SU-DHL-6 (cell line): ENCODE results near the gene TMC3.

ENCODE experiments used
- H2AFZ ChIP-seq: fragments of 200-600 bp; sonication (generic); 2 replicates; pipeline ENCODE4 v1.6.1; 2014; ENCODE audit warnings: low read depth, mild to moderate bottlenecking, moderate library complexity, mixed read lengths, antibody characterized with exemption, low read length; ENCODE audit not compliant: severe bottlenecking
- H3F3A ChIP-seq: fragments of 200-600 bp; shearing (Covaris generic); 2 replicates; pipeline ENCODE4 v1.6.0; 2016; ENCODE audit warnings: antibody characterized with exemption, mild to moderate bottlenecking; ENCODE audit not compliant: insufficient read depth
- H3K27ac ChIP-seq: fragments of 200-600 bp; sonication (generic); 2 replicates; pipeline ENCODE4 v1.5.1; 2016; ENCODE audit warnings: low read depth, mild to moderate bottlenecking, low read length, moderate library complexity, mixed read lengths
- H3K27me3 ChIP-seq: fragments of 200-600 bp; sonication (generic), shearing (Covaris generic); 2 replicates; pipeline ENCODE4 v1.6.0; 2014; ENCODE audit warnings: mild to moderate bottlenecking, low read length
- H3K36me3 ChIP-seq: fragments of 200-600 bp; sonication (generic); 2 replicates; pipeline ENCODE4 v1.6.1; 2014; ENCODE audit warnings: mild to moderate bottlenecking, low read length, mixed read lengths
- H3K4me2 ChIP-seq: fragments of 300-600, 200-600 bp; shearing (Covaris generic), sonication (generic); 2 replicates; pipeline ENCODE4 v1.6.0; 2014; ENCODE audit warnings: low read length, low read depth, mild to moderate bottlenecking; ENCODE audit not compliant: poor library complexity, severe bottlenecking
- H3K4me3 ChIP-seq: fragments of 200-600 bp; sonication (generic); 2 replicates; pipeline ENCODE4 v1.5.1; 2014; ENCODE audit warnings: antibody characterized with exemption, low read length, mild to moderate bottlenecking, mixed read lengths; ENCODE audit not compliant: insufficient read depth, poor library complexity, severe bottlenecking
- H3K79me2 ChIP-seq: fragments of 200-600 bp; sonication (generic); 2 replicates; pipeline ENCODE4 v1.6.1; 2014; ENCODE audit warnings: mild to moderate bottlenecking, low read length, moderate library complexity; ENCODE audit not compliant: insufficient read depth
- H3K9ac ChIP-seq: fragments of 200-600 bp; sonication (generic); 2 replicates; pipeline ENCODE4 v1.7.0; 2014; ENCODE audit warnings: mild to moderate bottlenecking, low read length
- H3K9me2 ChIP-seq: fragments of 200-600 bp; sonication (generic); replicated peaks from 2 replicates; pipeline ENCODE4 v1.6.1; 2014; ENCODE audit warnings: low read length; ENCODE audit not compliant: insufficient read depth
- H3K9me3 ChIP-seq: fragments of 200-600 bp; sonication (generic); 2 replicates; pipeline ENCODE4 v1.6.1; 2014; ENCODE audit warnings: low read length, mixed read lengths; ENCODE audit not compliant: insufficient read depth
- H4K20me1 ChIP-seq: fragments of 200-600 bp; sonication (generic); 2 replicates; pipeline ENCODE4 v1.6.1; 2014; ENCODE audit warnings: low read depth, mild to moderate bottlenecking, antibody characterized with exemption, low read length, moderate library complexity, mixed read lengths
- EZH2phosphoT487 ChIP-seq: fragments of 200-600 bp; sonication (generic), shearing (Covaris generic); conservative IDR thresholded peaks from 2 replicates; pipeline ENCODE4 v1.6.1; 2018; ENCODE audit warnings: mild to moderate bottlenecking, antibody characterized with exemption, low read length, moderate library complexity, mixed read lengths
- TF ChIP-seq, protein P1 (sequence below): fragments of 200-600 bp; sonication (generic); IDR thresholded peaks from one replicate; pipeline ENCODE4 v1.5.1; 2017; ENCODE audit warnings: antibody characterized with exemption, mild to moderate bottlenecking, low read length, moderate library complexity; ENCODE audit not compliant: insufficient read depth, poor library complexity, severe bottlenecking

Gene TMC3

DNA sequence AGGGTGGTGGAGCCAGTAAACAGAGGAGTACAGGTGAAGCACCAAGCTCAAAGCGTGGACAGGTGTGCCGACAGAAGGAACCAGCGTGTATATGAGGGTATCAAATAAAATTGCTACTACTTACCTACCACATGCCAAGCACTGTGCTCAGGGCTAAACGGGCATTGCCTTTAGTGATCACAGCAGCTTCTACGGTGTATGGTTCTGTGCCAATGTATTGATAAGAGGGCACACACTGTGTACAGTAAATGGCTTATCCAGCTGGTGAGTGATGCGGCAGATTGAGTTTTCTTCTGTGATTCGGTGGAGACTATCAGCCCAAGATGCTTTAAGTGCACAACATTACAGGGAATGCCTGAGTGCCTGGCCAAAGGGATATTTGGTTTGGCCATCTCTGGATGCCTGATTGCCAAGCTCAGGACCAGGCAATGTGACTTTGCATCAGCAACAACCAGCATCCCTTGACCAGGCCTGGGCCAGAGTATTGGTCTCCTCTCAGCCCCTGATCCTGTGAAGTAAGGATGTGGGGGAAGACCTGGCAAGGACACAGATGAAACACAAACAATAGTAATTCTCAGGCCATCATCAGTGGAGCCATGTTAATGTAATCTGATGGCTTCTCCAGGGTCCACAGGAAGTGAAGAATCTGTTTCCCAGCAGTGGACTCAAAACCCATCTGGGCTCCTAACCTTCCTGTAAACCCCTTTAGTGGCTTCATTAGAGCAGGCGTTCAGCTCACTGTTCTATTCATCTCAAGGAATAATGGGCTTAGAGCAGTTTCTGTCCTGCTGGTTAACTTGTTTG, 64.2 kb downstream of the TMC3 start:
- H3K9me2 ChIP-seq = no peaks in the 10 kb centered on the region
- no peaks in the 10 kb centered on the region; the same call in 1 of the 2 replicates for H3K36me3 ChIP-seq
- no peak overlapping the region for H3K9ac ChIP-seq
- no peak overlapping the region for H2AFZ ChIP-seq
- H3F3A ChIP-seq = peaks cover 6% of the 10 kb centered on the region
- H3K27me3 ChIP-seq = no peaks in the 10 kb centered on the region
- TF ChIP-seq, protein P1, sequence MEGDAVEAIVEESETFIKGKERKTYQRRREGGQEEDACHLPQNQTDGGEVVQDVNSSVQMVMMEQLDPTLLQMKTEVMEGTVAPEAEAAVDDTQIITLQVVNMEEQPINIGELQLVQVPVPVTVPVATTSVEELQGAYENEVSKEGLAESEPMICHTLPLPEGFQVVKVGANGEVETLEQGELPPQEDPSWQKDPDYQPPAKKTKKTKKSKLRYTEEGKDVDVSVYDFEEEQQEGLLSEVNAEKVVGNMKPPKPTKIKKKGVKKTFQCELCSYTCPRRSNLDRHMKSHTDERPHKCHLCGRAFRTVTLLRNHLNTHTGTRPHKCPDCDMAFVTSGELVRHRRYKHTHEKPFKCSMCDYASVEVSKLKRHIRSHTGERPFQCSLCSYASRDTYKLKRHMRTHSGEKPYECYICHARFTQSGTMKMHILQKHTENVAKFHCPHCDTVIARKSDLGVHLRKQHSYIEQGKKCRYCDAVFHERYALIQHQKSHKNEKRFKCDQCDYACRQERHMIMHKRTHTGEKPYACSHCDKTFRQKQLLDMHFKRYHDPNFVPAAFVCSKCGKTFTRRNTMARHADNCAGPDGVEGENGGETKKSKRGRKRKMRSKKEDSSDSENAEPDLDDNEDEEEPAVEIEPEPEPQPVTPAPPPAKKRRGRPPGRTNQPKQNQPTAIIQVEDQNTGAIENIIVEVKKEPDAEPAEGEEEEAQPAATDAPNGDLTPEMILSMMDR = no peak
- no peak for TF ChIP-seq EZH2phosphoT487
- H3K4me3 ChIP-seq = no peak overlapping the region
- no peak overlapping the region for H3K4me2 ChIP-seq
- H3K79me2 ChIP-seq = no peaks in the 10 kb centered on the region
- H3K27ac ChIP-seq = no peak overlapping the region
- H3K9me3 ChIP-seq = no peaks in the 10 kb centered on the region
- H4K20me1 ChIP-seq = no peaks in the 10 kb centered on the region

- no peak overlapping the region for H3K4me2 ChIP-seq
- no peak overlapping the region for H2AFZ ChIP-seq
- H3K4me3 ChIP-seq = no peak overlapping the region
- peaks cover 6% of the 10 kb centered on the region for H3F3A ChIP-seq
- no peaks in the 10 kb centered on the region for H3K27me3 ChIP-seq
- H4K20me1 ChIP-seq = no peaks in the 10 kb centered on the region
- no peaks in the 10 kb centered on the region for H3K9me2 ChIP-seq
- no peaks in the 10 kb centered on the region for H3K79me2 ChIP-seq
- no peaks in the 10 kb centered on the region for H3K9me3 ChIP-seq
- no peak overlapping the region for H3K27ac ChIP-seq
- no peaks in the 10 kb centered on the region; the same call in 1 of the 2 replicates for H3K36me3 ChIP-seq
- no peak overlapping the region for H3K9ac ChIP-seq
- no peak for TF ChIP-seq EZH2phosphoT487
- TF ChIP-seq, protein P1 = no peak
Measured at GRCh38 chr15:81308260-81308659, 65.8 kb downstream of the TMC3 start.

- no peak overlapping the region for H2AFZ ChIP-seq
- no peaks in the 10 kb centered on the region for H3K9me2 ChIP-seq
- H3K27me3 ChIP-seq = no peaks in the 10 kb centered on the region
- H3K36me3 ChIP-seq = no peaks in the 10 kb centered on the region; the same call in 1 of the 2 replicates
- no peaks in the 10 kb centered on the region for H3K9me3 ChIP-seq
- peaks cover 2% of the 10 kb centered on the region; the same call in 1 of the 2 replicates for H3K79me2 ChIP-seq
- TF ChIP-seq EZH2phosphoT487 = no peak
- TF ChIP-seq, protein P1 = no peak
- no peaks in the 10 kb centered on the region for H4K20me1 ChIP-seq
- H3K4me2 ChIP-seq = no peak overlapping the region
- H3K9ac ChIP-seq = no peak overlapping the region
- H3F3A ChIP-seq = peaks cover 4% of the 10 kb centered on the region; the same call in 1 of the 2 replicates
- H3K27ac ChIP-seq = no peak overlapping the region
- H3K4me3 ChIP-seq = no peak overlapping the region
Measured at GRCh38 chr15:81304226-81304625, 69.8 kb downstream of the TMC3 start.
